Spinal cord (tissue), 10 donors: Measurements from ENCODE around the gene PLCG1. TPM values are rescaled to one million over a fixed set of nuclear protein-coding genes. Genes with fewer than 3 reads are reported as not detected.

ENCODE experiments used
- DNase-seq, 6 donors: peaks; one replicate each; pipeline versions ENCODE4 v3.0.0 to v3.0.0-alpha.2; 2013 to 2015; ENCODE audit warnings: low spot score in 6 of 6, low read depth in 4 of 6
- H3K27ac ChIP-seq: one replicate; pipeline ENCODE4 v1.5.1; 2013; ENCODE audit warnings: low read depth, low read length, control low read depth
- H3K27me3 ChIP-seq: one replicate; pipeline ENCODE4 v1.6.1; 2013; ENCODE audit warnings: low read length; ENCODE audit not compliant: control insufficient read depth, insufficient read depth
- H3K36me3 ChIP-seq: one replicate; pipeline ENCODE4 v1.6.1; 2013; ENCODE audit warnings: low read length; ENCODE audit not compliant: control insufficient read depth, insufficient read depth
- H3K4me1 ChIP-seq: one replicate; pipeline ENCODE4 v1.6.1; 2013; ENCODE audit warnings: low read length; ENCODE audit not compliant: control insufficient read depth, insufficient read depth
- H3K4me3 ChIP-seq: one replicate; pipeline ENCODE4 v1.5.1; 2013; ENCODE audit warnings: low read depth, low read length, control low read depth
- H3K9me3 ChIP-seq: one replicate; pipeline ENCODE4 v1.6.1; 2013; ENCODE audit warnings: low read length; ENCODE audit not compliant: control insufficient read depth, insufficient read depth
- WGBS: methylation state at CpG from one replicate; pipeline ENCODE4 v1.1.5; 2013; ENCODE audit warnings: missing lambda C conversion rate; ENCODE audit not compliant: insufficient coverage; 5-methylcytosine and 5-hydroxymethylcytosine counted together
- polyA plus RNA-seq, 2 donors: library from polyadenylated mRNA; unstranded; fragments of 120-200 nt; gene quantifications; one replicate each; pipeline ENCODE4 v1.2.1, GENCODE V29; 2013; ENCODE audit not compliant: insufficient read length in 2 of 2
- total RNA-seq, 2 donors: library from RNA; depleted of rRNA in 1 of 2; stranded (reverse); fragments of 120-200 nt in 1 of 2; fragments of >200 nt in 1 of 2; gene quantifications; one replicate each; pipeline versions ENCODE4 v1.2.3 to v1.2.4, GENCODE V29; 2013 to 2014
- donor health status: healthy.

The PLCG1 gene
- total and polyA plus RNA-seq, 4 donors, result 96.7 to 148 (median 130) TPM

DNA sequence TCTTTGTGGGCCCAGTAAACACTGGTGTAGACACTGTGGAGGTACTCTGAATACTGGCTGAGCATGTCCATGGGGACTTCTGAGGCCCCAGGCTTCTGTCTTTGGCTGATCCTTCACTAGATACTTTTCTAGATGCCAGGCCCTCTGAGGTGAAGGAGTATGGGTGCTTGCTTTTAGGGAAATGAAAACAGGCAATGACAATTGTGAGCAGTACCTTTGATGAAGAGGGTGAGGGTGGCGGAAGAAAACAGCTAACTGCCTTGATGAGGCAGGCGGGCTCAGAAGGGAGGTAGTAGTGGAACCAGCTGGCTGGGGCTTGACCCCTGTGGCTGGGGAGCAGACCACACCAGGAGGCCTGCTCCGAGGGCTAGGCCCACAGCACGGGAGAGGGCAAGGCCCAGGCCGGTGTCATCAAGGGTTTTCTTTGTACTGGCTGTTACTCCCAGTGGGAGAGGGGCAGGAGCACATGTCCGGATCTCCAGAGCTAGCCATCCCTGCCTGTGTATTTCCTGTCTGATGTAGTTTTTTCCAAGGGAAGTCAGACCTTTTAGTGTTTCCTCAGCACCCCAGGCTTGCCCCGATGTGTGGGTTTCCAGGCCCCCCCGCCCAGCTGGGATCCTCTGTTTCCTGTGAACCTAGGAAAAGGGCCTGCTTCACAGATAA, 3.9 kb downstream of the PLCG1 start:
- WGBS, result 53% methylated on average over 4 of the region's 8 CpGs
- peaks cover 4% of the 10 kb centered on the region for H3K36me3 ChIP-seq
- H3K27ac ChIP-seq, result peak overlapping the region; percentile 72
- H3K9me3 ChIP-seq, result no peaks in the 10 kb centered on the region
- peaks cover 64% of the 10 kb centered on the region for H3K4me1 ChIP-seq
- H3K27me3 ChIP-seq, result no peaks in the 10 kb centered on the region
- DNase-seq, result peak in 1 of 6 donors; percentile 25
- H3K4me3 ChIP-seq, result no peak overlapping the region

DNA sequence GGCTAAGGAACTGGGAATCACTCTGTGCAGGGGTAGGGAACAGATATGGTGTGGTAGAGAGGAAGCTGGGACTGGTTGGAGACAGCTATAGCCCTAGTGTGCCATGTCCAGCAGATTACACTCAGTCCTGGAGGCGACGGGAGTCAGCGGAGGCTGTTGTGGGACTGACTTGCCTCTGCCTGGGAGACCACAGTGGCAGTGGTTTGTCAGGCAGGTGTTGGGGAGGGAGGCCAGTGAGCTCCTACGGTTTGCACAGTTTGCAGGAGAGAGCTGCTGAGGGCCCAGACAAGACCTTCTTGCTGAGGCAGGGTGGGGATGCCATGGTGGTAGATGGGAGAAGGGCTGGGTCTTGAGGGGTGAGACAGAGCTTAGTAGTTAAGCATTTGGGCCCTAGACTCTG, 4.9 kb downstream of the PLCG1 start:
- no peak overlapping the region for H3K4me3 ChIP-seq
- H3K36me3 ChIP-seq, result peaks cover 4% of the 10 kb centered on the region
- H3K4me1 ChIP-seq, result peaks cover 69% of the 10 kb centered on the region
- 88% methylated on average over 4 of the region's 4 CpGs for WGBS
- DNase-seq, result no peak
- H3K9me3 ChIP-seq, result no peaks in the 10 kb centered on the region
- H3K27me3 ChIP-seq, result no peaks in the 10 kb centered on the region
- H3K27ac ChIP-seq, result no peak overlapping the region

GRCh38 chr20:41142919-41143318, 5.6 kb downstream of the PLCG1 start:
- Histone ChIP-seq H3K4me1 (peaks cover 74% of the 10 kb centered on the region), H3K27me3 (no peaks in the 10 kb centered on the region), H3K4me3 (no peak overlapping the region), H3K9me3 (no peaks in the 10 kb centered on the region), H3K27ac (peak overlapping the region; percentile 19), H3K36me3 (peaks cover 4% of the 10 kb centered on the region)
- WGBS, result 85% methylated on average over 3 of the region's 5 CpGs
- DNase-seq, result no peak

DNA sequence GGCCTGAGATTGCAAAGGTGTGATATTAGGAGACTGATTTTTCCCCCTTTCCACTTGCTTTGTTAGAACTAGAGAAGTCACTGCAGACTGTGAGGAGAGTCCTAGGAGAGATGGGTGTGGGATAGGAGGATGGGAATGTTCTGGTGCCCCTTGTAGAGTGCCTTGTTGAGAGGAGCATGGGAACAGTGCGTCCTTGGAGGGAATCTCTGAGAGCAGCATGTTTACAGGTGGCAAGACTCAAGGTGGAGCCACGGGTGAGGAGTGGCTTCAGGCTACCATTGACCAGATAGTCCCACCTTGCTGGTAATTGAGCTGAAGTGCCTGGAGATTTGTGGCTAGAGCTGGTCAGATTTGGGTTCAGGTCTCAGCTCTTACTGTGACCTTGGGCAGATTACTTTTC, 6.0 kb downstream of the PLCG1 start:
- WGBS, result 89% methylated on average over 2 of the region's 2 CpGs
- no peak overlapping the region for H3K4me3 ChIP-seq
- H3K9me3 ChIP-seq, result no peaks in the 10 kb centered on the region
- peaks cover 74% of the 10 kb centered on the region for H3K4me1 ChIP-seq
- no peaks in the 10 kb centered on the region for H3K27me3 ChIP-seq
- peak overlapping the region; percentile 19 for H3K27ac ChIP-seq
- DNase-seq, result no peak
- H3K36me3 ChIP-seq, result peaks cover 4% of the 10 kb centered on the region

- Histone ChIP-seq H3K4me3 (no peak overlapping the region), H3K27ac (peak overlapping the region; percentile 69), H3K36me3 (peaks cover 4% of the 10 kb centered on the region), H3K9me3 (no peaks in the 10 kb centered on the region), H3K27me3 (no peaks in the 10 kb centered on the region), H3K4me1 (peaks cover 71% of the 10 kb centered on the region)
- no CpG with 5 or more reads among the region's 2 CpGs for WGBS
- DNase-seq, result no peak
These were observed 8.0 kb downstream of the PLCG1 start for GRCh38 chr20:41145317-41145716.

DNA sequence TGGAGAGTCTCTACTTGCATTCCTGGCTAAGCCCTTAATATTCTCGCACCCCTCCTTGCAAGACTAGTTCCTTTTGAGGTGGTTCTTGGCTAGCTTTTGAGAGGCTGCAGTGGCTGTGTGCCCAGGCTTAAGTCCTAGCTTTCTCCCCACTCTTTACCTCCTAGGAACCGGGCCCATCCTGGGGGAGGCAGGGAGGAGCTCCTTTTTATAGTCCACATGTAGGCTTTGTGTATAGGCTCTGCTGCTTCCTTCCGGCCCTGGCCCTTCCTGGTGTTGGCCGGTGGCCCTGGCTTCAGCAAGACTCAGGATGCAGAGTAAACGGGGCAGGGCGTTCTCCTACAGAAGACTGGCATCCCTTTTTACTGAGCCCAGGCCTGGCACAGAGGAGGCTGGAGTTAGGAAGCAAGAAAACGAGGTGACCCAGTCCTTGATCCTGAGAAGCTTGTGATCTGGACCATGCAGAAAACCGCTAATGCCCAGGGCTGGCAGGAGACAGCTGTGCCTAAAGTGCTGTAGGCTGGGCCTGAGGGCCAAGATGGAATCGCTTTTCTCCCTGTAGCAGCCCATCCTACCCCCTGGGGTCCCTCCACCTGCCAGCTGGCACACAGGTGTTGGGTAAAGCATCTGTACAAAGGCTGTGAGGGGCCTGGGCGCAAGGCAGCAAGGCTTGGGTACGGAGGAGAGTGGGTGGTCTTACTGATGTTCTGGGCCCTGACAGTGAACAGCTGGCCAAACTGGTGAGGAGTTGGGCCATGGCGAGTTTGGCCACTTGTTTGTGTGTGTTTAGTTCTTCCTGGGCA, 8.7 kb downstream of the PLCG1 start:
- no peaks in the 10 kb centered on the region for H3K27me3 ChIP-seq
- DNase-seq, result peak in 3 of 6 donors; percentile 21 to 73 (median 33)
- peaks cover 4% of the 10 kb centered on the region for H3K36me3 ChIP-seq
- no peaks in the 10 kb centered on the region for H3K9me3 ChIP-seq
- H3K27ac ChIP-seq, result peak overlapping the region; percentile 69
- WGBS, result 60% methylated on average over 10 of the region's 12 CpGs
- H3K4me3 ChIP-seq, result no peak overlapping the region
- H3K4me1 ChIP-seq, result peaks cover 64% of the 10 kb centered on the region

DNA sequence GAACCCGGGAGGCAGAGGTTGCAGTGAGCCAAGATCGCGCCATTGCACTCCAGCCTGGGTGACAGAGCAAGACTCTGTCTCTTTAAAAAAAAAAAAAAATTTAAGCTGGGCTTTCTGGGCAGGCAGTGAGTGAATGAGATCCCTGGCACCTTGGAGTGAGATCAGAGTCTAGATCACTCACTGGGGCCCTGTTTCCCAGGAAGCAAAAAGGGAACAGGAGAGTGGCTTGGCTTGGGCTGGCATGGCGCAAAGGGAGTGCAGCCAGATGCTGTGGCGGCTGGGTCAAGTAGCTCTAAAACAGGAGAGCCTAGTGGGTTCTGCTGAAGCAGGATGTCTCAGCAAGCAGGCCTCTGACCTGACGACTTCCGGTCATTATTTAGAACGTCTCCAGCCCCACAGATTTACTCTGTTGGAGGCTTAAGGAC, 10.4 kb downstream of the PLCG1 start:
- Histone ChIP-seq H3K36me3 (peaks cover 5% of the 10 kb centered on the region), H3K27me3 (no peaks in the 10 kb centered on the region), H3K4me3 (no peak overlapping the region), H3K27ac (no peak overlapping the region), H3K4me1 (peaks cover 58% of the 10 kb centered on the region), H3K9me3 (no peaks in the 10 kb centered on the region)
- 74% methylated on average over 7 of the region's 8 CpGs for WGBS
- DNase-seq, result peak in 2 of 6 donors; percentile 35 to 68

DNA sequence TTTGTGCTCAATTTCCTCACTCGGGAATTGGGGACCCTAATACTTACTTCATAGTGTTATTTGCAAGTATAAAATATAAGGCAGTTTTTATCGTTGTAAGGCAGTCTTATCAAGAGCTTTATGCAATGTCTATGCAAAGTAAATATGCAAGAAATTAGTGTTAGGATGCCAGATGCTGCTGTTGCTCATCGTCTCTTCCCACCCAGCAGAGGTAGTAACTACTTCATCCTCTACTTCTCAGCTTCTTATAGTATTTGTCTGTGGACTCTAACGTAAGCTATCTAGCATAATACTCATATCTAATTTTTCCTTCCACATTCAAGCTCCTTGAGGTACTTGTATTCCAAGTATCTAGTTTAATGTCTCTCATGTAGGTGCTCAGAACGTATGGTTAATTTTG, 11.6 kb downstream of the PLCG1 start:
- Histone ChIP-seq H3K36me3 (peaks cover 12% of the 10 kb centered on the region), H3K4me3 (no peak overlapping the region), H3K27me3 (no peaks in the 10 kb centered on the region), H3K9me3 (no peaks in the 10 kb centered on the region), H3K27ac (no peak overlapping the region), H3K4me1 (peaks cover 57% of the 10 kb centered on the region)
- WGBS, result 86% methylated on average over 1 of the region's 5 CpGs
- DNase-seq, result no peak

DNA sequence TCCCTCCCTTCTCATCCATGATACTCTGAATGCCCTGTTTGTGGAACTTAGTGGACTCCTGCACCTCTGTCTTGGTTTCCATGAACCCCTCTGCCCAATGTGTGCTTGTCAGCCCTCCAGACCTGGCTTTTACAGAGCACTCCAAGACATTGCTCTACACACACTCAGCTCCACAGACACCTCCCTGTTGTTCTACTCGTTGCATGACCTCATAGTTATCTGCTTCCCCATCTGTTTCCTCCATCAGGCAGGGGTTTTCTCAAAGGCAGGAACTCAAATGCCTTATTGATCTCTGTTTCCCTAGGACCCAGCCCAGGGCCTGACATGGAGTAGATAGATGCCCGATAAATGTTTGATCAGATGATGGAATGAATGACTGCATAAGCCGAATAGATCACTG, 13.3 kb downstream of the PLCG1 start:
- Histone ChIP-seq H3K9me3 (no peaks in the 10 kb centered on the region), H3K27me3 (no peaks in the 10 kb centered on the region), H3K36me3 (peaks cover 25% of the 10 kb centered on the region), H3K27ac (peak overlapping the region; percentile 16), H3K4me1 (peaks cover 63% of the 10 kb centered on the region), H3K4me3 (no peak overlapping the region)
- no peak for DNase-seq
- WGBS, result 57% methylated on average over 1 of the region's 3 CpGs
